WERI-Rb-1 (cell line): ENCODE data around the gene ME3.
"Not testable (repeated sequence)": the region's sequence is repeated elsewhere in the genome, so short reads cannot be mapped to it uniquely, and the experiment has no call there.

Experiments
- DNase-seq: peaks from one replicate; pipeline ENCODE4 v3.0.0-alpha.2; 2020
- H3K27ac ChIP-seq: fragments of 250-450 bp; sonication (Bioruptor Pico); 2 replicates; pipeline ENCODE4 v1.5.1; 2020; ENCODE audit warnings: mild to moderate bottlenecking, moderate library complexity
- H3K27me3 ChIP-seq: fragments of 250-450 bp; sonication (Bioruptor Pico); 2 replicates; pipeline ENCODE4 v1.5.1; 2021; ENCODE audit warnings: mild to moderate bottlenecking, low read depth, moderate library complexity; ENCODE audit not compliant: insufficient read depth, severe bottlenecking
- H3K36me3 ChIP-seq: fragments of 250-450 bp; sonication (Bioruptor Pico); 2 replicates; pipeline ENCODE4 v1.5.1; 2020; ENCODE audit warnings: mild to moderate bottlenecking, moderate library complexity
- H3K4me3 ChIP-seq: 2 replicates; pipeline ENCODE4 v1.5.1; 2011; ENCODE audit warnings: low read depth, mild to moderate bottlenecking, control low read depth, low read length
- H3K9me3 ChIP-seq: fragments of 250-450 bp; sonication (Bioruptor Pico); 2 replicates; pipeline ENCODE4 v1.5.1; 2021; ENCODE audit warnings: mild to moderate bottlenecking, moderate library complexity; ENCODE audit not compliant: severe bottlenecking
- TF ChIP-seq, protein P1 (sequence below): IDR thresholded peaks from 2 replicates; pipeline ENCODE4 v1.5.1; 2011; ENCODE audit warnings: low read depth, mild to moderate bottlenecking, control low read depth, inconsistent platforms, low read length

ME3 gene

DNA sequence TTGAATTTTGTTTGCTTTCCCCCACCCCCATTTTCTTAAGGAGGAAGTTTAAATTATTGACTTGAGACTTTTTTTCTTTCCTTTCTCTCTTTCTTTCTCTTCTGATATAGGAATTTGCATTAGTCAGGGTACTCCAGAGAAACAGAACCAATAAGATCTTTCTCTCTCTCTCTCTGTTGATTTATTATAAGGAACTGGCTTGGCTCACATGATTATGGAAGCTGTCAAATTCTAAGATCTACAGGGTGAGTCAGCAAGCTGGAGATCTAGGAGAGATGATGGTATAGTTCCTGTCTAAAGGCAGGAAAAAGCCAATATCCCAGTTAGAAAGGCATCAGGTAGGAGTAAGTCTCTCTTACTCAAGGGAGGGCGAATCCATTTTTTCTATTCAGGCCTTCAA lies 233.7 kb downstream of the ME3 start:
- no peak for DNase-seq
- no peaks in the 10 kb centered on the region for H3K27me3 ChIP-seq
- TF ChIP-seq, protein P1, sequence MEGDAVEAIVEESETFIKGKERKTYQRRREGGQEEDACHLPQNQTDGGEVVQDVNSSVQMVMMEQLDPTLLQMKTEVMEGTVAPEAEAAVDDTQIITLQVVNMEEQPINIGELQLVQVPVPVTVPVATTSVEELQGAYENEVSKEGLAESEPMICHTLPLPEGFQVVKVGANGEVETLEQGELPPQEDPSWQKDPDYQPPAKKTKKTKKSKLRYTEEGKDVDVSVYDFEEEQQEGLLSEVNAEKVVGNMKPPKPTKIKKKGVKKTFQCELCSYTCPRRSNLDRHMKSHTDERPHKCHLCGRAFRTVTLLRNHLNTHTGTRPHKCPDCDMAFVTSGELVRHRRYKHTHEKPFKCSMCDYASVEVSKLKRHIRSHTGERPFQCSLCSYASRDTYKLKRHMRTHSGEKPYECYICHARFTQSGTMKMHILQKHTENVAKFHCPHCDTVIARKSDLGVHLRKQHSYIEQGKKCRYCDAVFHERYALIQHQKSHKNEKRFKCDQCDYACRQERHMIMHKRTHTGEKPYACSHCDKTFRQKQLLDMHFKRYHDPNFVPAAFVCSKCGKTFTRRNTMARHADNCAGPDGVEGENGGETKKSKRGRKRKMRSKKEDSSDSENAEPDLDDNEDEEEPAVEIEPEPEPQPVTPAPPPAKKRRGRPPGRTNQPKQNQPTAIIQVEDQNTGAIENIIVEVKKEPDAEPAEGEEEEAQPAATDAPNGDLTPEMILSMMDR, result no peak
- H3K36me3 ChIP-seq, result peaks cover 39% of the 10 kb centered on the region
- H3K9me3 ChIP-seq, result no peaks in the 10 kb centered on the region
- no peak overlapping the region for H3K27ac ChIP-seq
- no peak overlapping the region for H3K4me3 ChIP-seq

DNA sequence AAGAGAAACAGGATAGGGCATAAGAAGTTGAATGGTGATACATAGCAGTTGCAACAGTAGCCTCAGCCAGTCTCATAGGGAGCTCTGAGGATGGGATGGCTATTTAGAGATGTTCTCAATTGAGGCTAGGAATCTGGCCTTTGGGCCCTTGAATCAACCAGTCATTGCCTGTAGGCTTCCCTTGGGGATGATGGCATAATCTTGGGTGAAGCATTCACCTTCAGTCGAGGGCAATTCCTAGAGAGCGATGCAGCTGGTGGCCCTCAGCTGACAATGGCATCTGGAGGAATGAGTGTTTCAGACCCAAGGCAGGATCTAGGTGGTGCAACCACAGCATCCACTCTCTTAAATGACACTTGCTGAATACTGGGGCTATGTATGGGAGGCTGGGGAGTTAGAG lies 236.7 kb downstream of the ME3 start:
- Histone ChIP-seq H3K27ac (no peak overlapping the region), H3K4me3 (no peak overlapping the region), H3K36me3 (peaks cover 12% of the 10 kb centered on the region), H3K9me3 (no peaks in the 10 kb centered on the region), H3K27me3 (no peaks in the 10 kb centered on the region)
- DNase-seq, result no peak
- TF ChIP-seq, protein P1, result no peak

DNA sequence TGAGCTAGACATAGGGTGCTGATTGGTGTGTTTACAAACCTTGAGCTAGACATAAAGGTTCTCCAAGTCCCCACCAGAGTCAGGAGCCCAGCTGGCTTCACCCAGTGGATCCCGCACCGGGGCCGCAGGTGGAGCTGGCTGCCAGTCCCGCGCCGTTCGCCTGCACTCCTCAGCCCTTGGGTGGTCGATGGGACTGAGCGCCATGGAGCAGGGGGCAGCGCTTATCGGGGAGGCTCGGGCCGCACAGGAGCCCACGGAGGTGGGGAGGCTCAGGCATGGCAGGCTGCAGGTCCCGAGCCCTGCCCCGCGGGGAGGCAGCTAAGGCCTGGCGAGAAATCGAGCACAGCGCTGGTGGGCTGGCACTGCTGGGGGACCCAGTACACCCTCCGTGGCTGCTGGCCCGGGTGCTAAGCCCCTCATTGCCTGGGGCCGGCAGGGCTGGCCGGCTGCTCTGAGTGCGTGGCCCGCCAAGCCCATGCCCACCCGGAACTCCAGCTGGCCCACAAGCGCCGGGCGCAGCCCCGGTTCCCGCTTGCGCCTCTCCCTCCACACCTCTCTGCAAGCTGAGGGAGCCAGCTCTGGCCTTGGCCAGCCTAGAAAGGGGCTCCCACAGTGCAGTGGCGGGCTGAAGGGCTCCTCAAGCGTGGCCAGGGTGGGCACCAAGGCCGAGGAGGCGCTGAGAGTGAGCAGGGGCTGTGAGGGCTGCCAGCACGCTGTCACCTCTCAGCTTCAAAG lies 238.9 kb downstream of the ME3 start:
- not testable (repeated sequence) for H3K4me3 ChIP-seq, H3K27me3 ChIP-seq, H3K36me3 ChIP-seq, H3K9me3 ChIP-seq, H3K27ac ChIP-seq, DNase-seq

DNA sequence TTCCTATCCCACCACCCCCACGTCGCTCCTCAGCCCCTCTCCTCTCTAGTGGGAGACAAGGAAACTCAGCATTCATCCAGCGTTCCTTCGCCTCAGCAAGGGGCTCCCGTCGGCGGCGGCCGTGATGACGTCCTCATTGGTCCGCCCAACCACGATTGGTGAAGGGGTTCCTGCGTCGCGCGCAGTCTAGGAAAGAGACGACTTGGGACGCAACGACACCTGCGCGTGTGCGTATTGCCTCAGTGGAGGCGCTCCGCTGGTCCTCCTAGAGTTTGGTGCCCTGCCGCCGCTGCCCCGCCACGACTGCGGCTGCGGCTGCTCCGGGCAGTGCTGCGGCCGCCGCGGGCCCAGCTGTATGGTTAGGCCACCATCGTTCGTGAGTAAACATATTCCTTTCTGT lies 241.2 kb downstream of the ME3 start:
- Histone ChIP-seq H3K9me3 (peaks cover 10% of the 10 kb centered on the region), H3K4me3 (no peak overlapping the region), H3K27ac (no peak overlapping the region), H3K27me3 (no peaks in the 10 kb centered on the region), H3K36me3 (no peaks in the 10 kb centered on the region)
- TF ChIP-seq, protein P1, result no peak
- DNase-seq, result no peak

DNA sequence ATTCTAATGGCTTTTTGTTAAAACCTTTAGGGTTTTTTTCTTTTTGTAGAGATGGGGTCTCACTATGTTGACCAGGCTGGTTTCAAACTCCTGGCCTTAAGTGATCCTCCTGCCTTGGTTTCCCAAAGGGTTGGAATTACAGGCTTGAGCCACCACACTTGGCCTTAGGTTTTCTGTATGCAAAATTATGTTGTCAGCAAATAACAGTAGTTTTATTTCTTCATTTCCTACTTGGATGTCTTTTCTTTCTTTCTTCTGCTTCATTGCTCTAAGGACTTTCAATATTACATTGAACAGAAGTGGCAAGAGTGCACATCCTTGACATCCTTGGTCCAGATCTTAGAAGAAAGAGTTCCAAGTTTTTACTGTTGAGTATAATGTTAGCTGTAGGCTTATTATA lies 245.0 kb downstream of the ME3 start:
- H3K36me3 ChIP-seq, result no peaks in the 10 kb centered on the region
- TF ChIP-seq, protein P1, result no peak
- DNase-seq, result no peak

DNA sequence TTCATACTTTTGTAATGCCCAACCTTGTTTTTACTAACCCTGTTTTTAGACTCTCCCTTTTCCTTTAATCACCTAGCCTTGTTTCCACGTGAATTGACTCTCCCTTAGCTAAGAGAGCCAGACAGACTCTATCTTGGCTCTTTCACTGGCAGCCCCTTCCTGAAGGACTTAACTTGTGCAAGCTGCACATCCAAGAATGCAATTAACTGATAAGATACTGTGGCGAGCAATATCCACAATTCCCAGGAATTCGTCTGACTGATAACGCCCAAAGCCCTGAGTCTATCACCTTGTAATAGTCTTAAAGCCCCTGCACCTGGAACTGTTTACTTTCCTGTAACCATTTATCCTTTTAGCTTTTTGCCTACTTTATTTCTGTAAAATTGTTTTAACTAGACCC lies 248.9 kb downstream of the ME3 start:
- not testable (repeated sequence) for DNase-seq, H3K27ac ChIP-seq, H3K36me3 ChIP-seq, H3K27me3 ChIP-seq, H3K4me3 ChIP-seq
- H3K9me3 ChIP-seq, result peaks cover 14% of the 10 kb centered on the region

More for the DNA sequence above, 245.0 kb downstream of the ME3 start:
- Histone ChIP-seq H3K27me3 (no peaks in the 10 kb centered on the region), H3K9me3 (peaks cover 14% of the 10 kb centered on the region), H3K4me3 (no peak overlapping the region), H3K27ac (no peak overlapping the region)

DNA sequence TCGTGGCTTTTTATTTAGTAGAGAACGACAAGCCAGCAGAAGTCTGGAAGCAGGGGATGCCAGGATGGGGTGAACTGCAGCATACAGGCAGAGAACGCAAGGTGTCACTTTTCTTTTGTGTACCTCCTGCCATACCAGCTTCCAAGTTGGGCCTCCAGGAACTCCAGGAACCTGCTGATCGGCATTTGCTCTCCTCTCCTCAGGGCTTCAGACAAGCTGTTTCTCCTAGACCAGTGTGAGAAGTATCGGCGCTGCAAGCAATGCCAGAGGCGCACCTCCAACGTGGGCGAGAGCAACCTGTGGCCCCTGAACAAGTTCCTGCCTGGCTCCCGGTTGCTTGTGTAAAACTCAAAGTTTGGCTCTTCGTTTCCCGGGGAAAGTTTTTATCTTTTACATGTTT lies 250.0 kb downstream of the ME3 start:
- Histone ChIP-seq H3K9me3 (peaks cover 10% of the 10 kb centered on the region), H3K27me3 (no peaks in the 10 kb centered on the region), H3K4me3 (no peak overlapping the region), H3K36me3 (no peaks in the 10 kb centered on the region), H3K27ac (no peak overlapping the region)
- no peak for DNase-seq
- TF ChIP-seq, protein P1, result no peak
